Kidney (tissue), 14 donors: ENCODE data around the gene ATRAID. TPM values are rescaled to one million over a fixed set of nuclear protein-coding genes. Genes with fewer than 3 reads are reported as not detected.

Source experiments
- DNase-seq, 5 donors: peaks; one replicate each; pipeline ENCODE4 v3.0.0-alpha.2; 2013 to 2020
- FAIRE-seq: peaks from 2 replicates; lab custom pipeline; 2012; peaks lifted over from hg19 to GRCh38; lab: Jason Lieb, UNC
- H3K27ac ChIP-seq, 2 donors: one replicate each; pipeline ENCODE4 v1.7.0; 2013; ENCODE audit warnings: low read depth in 2 of 2, low read length in 2 of 2, inconsistent platforms in 1 of 2
- H3K27me3 ChIP-seq: one replicate; pipeline ENCODE4 v1.7.1; 2013; ENCODE audit warnings: low read length, inconsistent platforms; ENCODE audit not compliant: control insufficient read depth, insufficient read depth
- H3K36me3 ChIP-seq, 3 donors: one replicate each; pipeline versions ENCODE4 v1.7.0 to v1.7.1; 2013; ENCODE audit warnings: low read length in 3 of 3, control low read depth in 1 of 3, inconsistent platforms in 1 of 3; ENCODE audit not compliant: insufficient read depth in 3 of 3, control insufficient read depth in 2 of 3
- H3K4me1 ChIP-seq, 3 donors: one replicate each; pipeline versions ENCODE4 v1.7.0 to v1.7.1; 2013; ENCODE audit warnings: low read length in 3 of 3, inconsistent platforms in 1 of 3, low read depth in 1 of 3; ENCODE audit not compliant: control insufficient read depth in 2 of 3, insufficient read depth in 2 of 3
- H3K4me3 ChIP-seq, 3 donors: one replicate each; pipeline versions ENCODE4 v1.7.0 to v1.8.1; 2013; ENCODE audit warnings: low read length in 3 of 3, control low read depth in 1 of 3, inconsistent platforms in 1 of 3
- H3K9ac ChIP-seq, 3 donors: one replicate each; pipeline versions ENCODE4 v1.7.0 to v1.7.1; 2013; ENCODE audit warnings: low read length in 3 of 3, control low read depth in 1 of 3, inconsistent platforms in 1 of 3
- H3K9me3 ChIP-seq, 3 donors: one replicate each; pipeline versions ENCODE4 v1.7.0 to v1.7.1; 2013; ENCODE audit warnings: low read length in 3 of 3, control low read depth in 1 of 3, inconsistent platforms in 1 of 3; ENCODE audit not compliant: control insufficient read depth in 2 of 3, insufficient read depth in 1 of 3
- CTCF ChIP-seq: IDR thresholded peaks from 3 replicates; pipeline ENCODE4 v1.5.1; 2012; ENCODE audit warnings: mild to moderate bottlenecking, moderate library complexity, borderline replicate concordance; ENCODE audit not compliant: insufficient read depth; ENCODE audit errors: extremely low read depth
- intact Hi-C: fragments of 100-400 bp; cut with DNase I; formaldehyde crosslinking; loops from one replicate; pipeline ENCODE4 v1.11.1; 2022
- polyA plus RNA-seq: library from polyadenylated mRNA; stranded (reverse); fragments of 350-450 nt; fragmentation: Illumina TruSeq; extraction: RNeasy Lipid Tissue Mini Kit (QIAGEN cat#74804); gene quantifications from one replicate; pipeline ENCODE4 v1.2.3, GENCODE V29; 2014; ENCODE audit warnings: low read depth, low replicate concordance; ENCODE audit not compliant: insufficient read depth
- total RNA-seq: library from RNA; stranded (reverse); fragmentation: NEBNext Ultra II Directional; extraction: Animal tissue kit (Norgen Biotek cat#: 25700); gene quantifications from one replicate; pipeline ENCODE4 v1.2.1, GENCODE V29; 2021
- donor health status: control.
- donor health status: control.
- donor health status: control.
- donor health status: control.
- donor health status: control.
- donor health status: DM: yes; HTN: yes; CAD: no.
- donor health status: Normal renal cell carcinoma (clear cell type).

Gene ATRAID
- total and polyA plus RNA-seq, 2 donors from 2014 or later, result 119 to 279 TPM

GRCh38 chr2:27264253-27264752, 52.5 kb downstream of the ATRAID start:
- H3K36me3 ChIP-seq, result no peaks in the 10 kb centered on the region
- peaks cover 26% of the 10 kb centered on the region for H3K27me3 ChIP-seq
- FAIRE-seq, result no peak
- intact Hi-C loops, result no loop called here
- TF ChIP-seq CTCF, result no peak
- no peak overlapping the region for H3K9ac ChIP-seq
- H3K4me1 ChIP-seq, result peaks cover 0 to 9% (median 8%) of the 10 kb centered on the region in 3 donors
- DNase-seq, result peak in 4 of 5 donors; percentile 21 to 64 (median 31)
- peak overlapping the region in 1 of 3 donors; percentile 43 for H3K4me3 ChIP-seq
- no peak overlapping the region for H3K27ac ChIP-seq
- no peaks in the 10 kb centered on the region for H3K9me3 ChIP-seq

- H3K36me3 ChIP-seq, result no peaks in the 10 kb centered on the region
- no peak overlapping the region for H3K27ac ChIP-seq
- H3K4me3 ChIP-seq, result peak overlapping the region in 2 of 3 donors; percentile 3 to 43
- FAIRE-seq, result no peak
- TF ChIP-seq CTCF, result peak; percentile 48
- H3K9ac ChIP-seq, result no peak overlapping the region
- no peaks in the 10 kb centered on the region for H3K9me3 ChIP-seq
- intact Hi-C loops, result no loop called here
- H3K27me3 ChIP-seq, result peaks cover 26% of the 10 kb centered on the region
- peak; percentile 84 to 93 (median 88) for DNase-seq
- H3K4me1 ChIP-seq, result peaks cover 0 to 9% (median 8%) of the 10 kb centered on the region in 3 donors
These were observed 53.1 kb downstream of the ATRAID start for GRCh38 chr2:27264753-27265535.

- Histone ChIP-seq H3K27me3 (peaks cover 26% of the 10 kb centered on the region), H3K36me3 (no peaks in the 10 kb centered on the region), H3K4me3 (no peak overlapping the region), H3K9ac (no peak overlapping the region), H3K9me3 (no peaks in the 10 kb centered on the region), H3K4me1 (peaks cover 0 to 9% (median 8%) of the 10 kb centered on the region in 3 donors), H3K27ac (no peak overlapping the region)
- FAIRE-seq, result no peak
- intact Hi-C loops, result no loop called here
- TF ChIP-seq CTCF, result no peak
- DNase-seq, result no peak
These were observed 53.7 kb downstream of the ATRAID start for GRCh38 chr2:27265536-27265870.

Other genes with a start within 250 kb of the ATRAID start
- gene MAPRE3, start 241.4 kb upstream of the ATRAID start, total RNA-seq, result 17.9 TPM
- gene MAPRE3, start 241.4 kb upstream of the ATRAID start, polyA plus RNA-seq, result 49.6 TPM
- gene TMEM214, start 179.1 kb upstream of the ATRAID start, total RNA-seq, result 74.8 TPM
- 50.5 TPM for gene TMEM214, start 179.1 kb upstream of the ATRAID start, polyA plus RNA-seq
- 36.5 TPM for gene AGBL5, start 160.4 kb upstream of the ATRAID start, total RNA-seq
- gene AGBL5, start 160.4 kb upstream of the ATRAID start, polyA plus RNA-seq, result 33.4 TPM
- gene OST4, start 140.4 kb upstream of the ATRAID start, total RNA-seq, result 260 TPM
- gene OST4, start 140.4 kb upstream of the ATRAID start, polyA plus RNA-seq, result 718 TPM
- 75.2 TPM for gene EMILIN1, start 133.4 kb upstream of the ATRAID start, total RNA-seq
- gene EMILIN1, start 133.4 kb upstream of the ATRAID start, polyA plus RNA-seq, result 32.1 TPM
- gene KHK, start 125.3 kb upstream of the ATRAID start, total RNA-seq, result 18.7 TPM
- gene KHK, start 125.3 kb upstream of the ATRAID start, polyA plus RNA-seq, result 538 TPM
- gene CGREF1, start 92.9 kb upstream of the ATRAID start, total RNA-seq, result 3.7 TPM
- 3.8 TPM for gene CGREF1, start 92.9 kb upstream of the ATRAID start, polyA plus RNA-seq
- gene ABHD1, start 88.2 kb upstream of the ATRAID start, total RNA-seq, result 0.69 TPM
- 2.9 TPM for gene ABHD1, start 88.2 kb upstream of the ATRAID start, polyA plus RNA-seq
- gene PREB, start 77.4 kb upstream of the ATRAID start, total RNA-seq, result 46.1 TPM
- gene PREB, start 77.4 kb upstream of the ATRAID start, polyA plus RNA-seq, result 66.7 TPM
- gene PRR30, start 72.6 kb upstream of the ATRAID start, total RNA-seq, result not detected
- not detected for gene PRR30, start 72.6 kb upstream of the ATRAID start, polyA plus RNA-seq
- gene TCF23, start 63.0 kb upstream of the ATRAID start, total RNA-seq, result 0.38 TPM
- not detected for gene TCF23, start 63.0 kb upstream of the ATRAID start, polyA plus RNA-seq
- gene SLC5A6, start 227 bp downstream of the ATRAID start, total RNA-seq, result 27.8 TPM
- 10.8 TPM for gene SLC5A6, start 227 bp downstream of the ATRAID start, polyA plus RNA-seq
- gene CAD, start 5.3 kb downstream of the ATRAID start, total RNA-seq, result 43.4 TPM
- 8.8 TPM for gene CAD, start 5.3 kb downstream of the ATRAID start, polyA plus RNA-seq
- gene SLC30A3, start 51.0 kb downstream of the ATRAID start, total RNA-seq, result 0.31 TPM
- not detected for gene SLC30A3, start 51.0 kb downstream of the ATRAID start, polyA plus RNA-seq
- gene DNAJC5G, start 63.4 kb downstream of the ATRAID start, total RNA-seq, result not detected
- not detected for gene DNAJC5G, start 63.4 kb downstream of the ATRAID start, polyA plus RNA-seq
- 0.31 TPM for gene TRIM54, start 70.4 kb downstream of the ATRAID start, total RNA-seq
- 2.1 TPM for gene TRIM54, start 70.4 kb downstream of the ATRAID start, polyA plus RNA-seq
- 1.4 TPM for gene UCN, start 96.4 kb downstream of the ATRAID start, total RNA-seq
- 1.3 TPM for gene UCN, start 96.4 kb downstream of the ATRAID start, polyA plus RNA-seq
- gene MPV17, start 111.1 kb downstream of the ATRAID start, total RNA-seq, result 66.2 TPM
- gene MPV17, start 111.1 kb downstream of the ATRAID start, polyA plus RNA-seq, result 120 TPM
- 59.3 TPM for gene GTF3C2, start 144.7 kb downstream of the ATRAID start, total RNA-seq
- 38.3 TPM for gene GTF3C2, start 144.7 kb downstream of the ATRAID start, polyA plus RNA-seq
- gene EIF2B4, start 158.3 kb downstream of the ATRAID start, total RNA-seq, result 35.8 TPM
- gene EIF2B4, start 158.3 kb downstream of the ATRAID start, polyA plus RNA-seq, result 49.6 TPM
- gene SNX17, start 158.6 kb downstream of the ATRAID start, total RNA-seq, result 98.7 TPM
- gene SNX17, start 158.6 kb downstream of the ATRAID start, polyA plus RNA-seq, result 115 TPM
- 23.6 TPM for gene ZNF513, start 168.7 kb downstream of the ATRAID start, total RNA-seq
- 18.8 TPM for gene ZNF513, start 168.7 kb downstream of the ATRAID start, polyA plus RNA-seq
- 60.7 TPM for gene PPM1G, start 197.6 kb downstream of the ATRAID start, total RNA-seq
- 50.7 TPM for gene PPM1G, start 197.6 kb downstream of the ATRAID start, polyA plus RNA-seq
- gene NRBP1, start 216.6 kb downstream of the ATRAID start, total RNA-seq, result 69.5 TPM
- gene NRBP1, start 216.6 kb downstream of the ATRAID start, polyA plus RNA-seq, result 56.5 TPM
- gene KRTCAP3, start 230.3 kb downstream of the ATRAID start, total RNA-seq, result 32.1 TPM
- 17.2 TPM for gene KRTCAP3, start 230.3 kb downstream of the ATRAID start, polyA plus RNA-seq